ENCODE results near the gene GPR150.

The GPR150 gene

GRCh38 chr5:95615164-95615467 lies 4.8 kb upstream of the GPR150 start:
- DNase-seq = no peak
- Mint-ChIP-seq H3K27ac (no peak overlapping the region), H3K4me1 (peaks cover 6 to 23% of the 10 kb centered on the region in 2 donors), H3K27me3 (peaks cover 0 to 9% of the 10 kb centered on the region in 2 donors), H3K9me3 (peaks cover 7 to 8% of the 10 kb centered on the region in 2 donors), H3K36me3 (peaks cover 13 to 15% of the 10 kb centered on the region in 2 donors), H3K4me3 (no peak overlapping the region)
- ATAC-seq (replicated peaks) = peak; percentile 50 to 57

GRCh38 chr5:95617057-95617456 lies 2.8 kb upstream of the GPR150 start:
- ATAC-seq (replicated peaks) = no peak
- no peak for DNase-seq
- no peak overlapping the region for H3K4me3 Mint-ChIP-seq
- peaks cover 10 to 33% of the 10 kb centered on the region in 2 donors for H3K4me1 Mint-ChIP-seq
- H3K36me3 Mint-ChIP-seq = peaks cover 13 to 15% of the 10 kb centered on the region in 2 donors
- peaks cover 7 to 8% of the 10 kb centered on the region in 2 donors for H3K9me3 Mint-ChIP-seq
- no peak overlapping the region for H3K27ac Mint-ChIP-seq
- peaks cover 0 to 9% of the 10 kb centered on the region in 2 donors for H3K27me3 Mint-ChIP-seq

GRCh38 chr5:95619096-95619495 lies 791 bp upstream of the GPR150 start:
- Mint-ChIP-seq H3K4me1 (peaks cover 16 to 35% of the 10 kb centered on the region in 2 donors), H3K9me3 (peaks cover 0 to 2% of the 10 kb centered on the region in 2 donors), H3K27ac (no peak overlapping the region), H3K27me3 (peaks cover 0 to 9% of the 10 kb centered on the region in 2 donors), H3K36me3 (no peaks in the 10 kb centered on the region), H3K4me3 (peak overlapping the region in 1 of 2 donors; percentile 80)
- no peak for ATAC-seq (replicated peaks)
- DNase-seq = no peak

GRCh38 chr5:95619514-95620029 lies 315 bp upstream of the GPR150 start:
- ATAC-seq (replicated peaks) (peak in 1 of 2 donors; percentile 12), DNase-seq (no peak)
- Mint-ChIP-seq H3K36me3 (no peaks in the 10 kb centered on the region), H3K4me1 (peaks cover 16 to 35% of the 10 kb centered on the region in 2 donors), H3K4me3 (peak overlapping the region; percentile 80), H3K27ac (peak overlapping the region; percentile 0), H3K27me3 (peaks cover 0 to 9% of the 10 kb centered on the region in 2 donors), H3K9me3 (peaks cover 0 to 2% of the 10 kb centered on the region in 2 donors)

GRCh38 chr5:95620870-95621838 lies 1.3 kb downstream of the GPR150 start:
- Mint-ChIP-seq H3K4me1 (peaks cover 13 to 27% of the 10 kb centered on the region in 2 donors), H3K9me3 (no peaks in the 10 kb centered on the region), H3K4me3 (peak overlapping the region; percentile 69 to 82), H3K27me3 (peaks cover 0 to 9% of the 10 kb centered on the region in 2 donors), H3K36me3 (no peaks in the 10 kb centered on the region), H3K27ac (peak overlapping the region; percentile 60)
- peak; percentile 50 to 51 for ATAC-seq (replicated peaks)
- DNase-seq = peak; percentile 33

- DNase-seq (no peak), ATAC-seq (replicated peaks) (no peak)
- Mint-ChIP-seq H3K4me1 (peaks cover 13 to 27% of the 10 kb centered on the region in 2 donors), H3K4me3 (peak overlapping the region; percentile 69 to 82), H3K27me3 (peaks cover 0 to 9% of the 10 kb centered on the region in 2 donors), H3K27ac (peak overlapping the region; percentile 60), H3K9me3 (no peaks in the 10 kb centered on the region), H3K36me3 (no peaks in the 10 kb centered on the region)
These were observed 2.1 kb downstream of the GPR150 start for GRCh38 chr5:95621839-95622629.

GRCh38 chr5:95623706-95624105 lies 3.8 kb downstream of the GPR150 start:
- no peak for DNase-seq
- Mint-ChIP-seq H3K27ac (no peak overlapping the region), H3K36me3 (no peaks in the 10 kb centered on the region), H3K27me3 (peaks cover 0 to 2% of the 10 kb centered on the region in 2 donors), H3K9me3 (no peaks in the 10 kb centered on the region), H3K4me1 (peaks cover 13 to 27% of the 10 kb centered on the region in 2 donors), H3K4me3 (no peak overlapping the region)
- ATAC-seq (replicated peaks) = no peak

GRCh38 chr5:95624368-95624767 lies 4.5 kb downstream of the GPR150 start:
- Mint-ChIP-seq H3K4me1 (peaks cover 13 to 24% of the 10 kb centered on the region in 2 donors), H3K9me3 (no peaks in the 10 kb centered on the region), H3K4me3 (no peak overlapping the region), H3K27ac (no peak overlapping the region), H3K27me3 (no peaks in the 10 kb centered on the region), H3K36me3 (no peaks in the 10 kb centered on the region)
- no peak for DNase-seq
- no peak for ATAC-seq (replicated peaks)

- H3K36me3 Mint-ChIP-seq = no peaks in the 10 kb centered on the region
- peaks cover 0 to 2% of the 10 kb centered on the region in 2 donors for H3K9me3 Mint-ChIP-seq
- H3K27ac Mint-ChIP-seq = no peak overlapping the region
- peaks cover 9 to 14% of the 10 kb centered on the region in 2 donors for H3K4me1 Mint-ChIP-seq
- no peak overlapping the region for H3K4me3 Mint-ChIP-seq
- H3K27me3 Mint-ChIP-seq = no peaks in the 10 kb centered on the region
- DNase-seq = no peak
- ATAC-seq (replicated peaks) = no peak
These were observed 6.8 kb downstream of the GPR150 start for GRCh38 chr5:95626701-95627100.

- Mint-ChIP-seq H3K27ac (no peak overlapping the region), H3K9me3 (peaks cover 5 to 8% of the 10 kb centered on the region in 2 donors), H3K4me3 (no peak overlapping the region), H3K36me3 (peaks cover 4 to 5% of the 10 kb centered on the region in 2 donors), H3K27me3 (no peaks in the 10 kb centered on the region), H3K4me1 (peaks cover 9 to 12% of the 10 kb centered on the region in 2 donors)
- DNase-seq (no peak), ATAC-seq (replicated peaks) (no peak)
These were observed 8.3 kb downstream of the GPR150 start for GRCh38 chr5:95627971-95628810.

- Mint-ChIP-seq H3K36me3 (peaks cover 4 to 5% of the 10 kb centered on the region in 2 donors), H3K27me3 (no peaks in the 10 kb centered on the region), H3K4me1 (peaks cover 9 to 18% of the 10 kb centered on the region in 2 donors), H3K4me3 (no peak overlapping the region), H3K9me3 (peaks cover 5 to 10% of the 10 kb centered on the region in 2 donors), H3K27ac (no peak overlapping the region)
- DNase-seq (no peak), ATAC-seq (replicated peaks) (no peak)
These were observed 9.0 kb downstream of the GPR150 start for GRCh38 chr5:95628933-95629332.

- H3K36me3 Mint-ChIP-seq = peaks cover 4 to 5% of the 10 kb centered on the region in 2 donors
- H3K27ac Mint-ChIP-seq = no peak overlapping the region
- peaks cover 5 to 10% of the 10 kb centered on the region in 2 donors for H3K9me3 Mint-ChIP-seq
- no peak for ATAC-seq (replicated peaks)
- no peak overlapping the region for H3K4me3 Mint-ChIP-seq
- no peak for DNase-seq
- no peaks in the 10 kb centered on the region for H3K27me3 Mint-ChIP-seq
- peaks cover 9 to 18% of the 10 kb centered on the region in 2 donors for H3K4me1 Mint-ChIP-seq
These were observed 10.6 kb downstream of the GPR150 start for GRCh38 chr5:95630394-95630917.

- H3K4me3 Mint-ChIP-seq = no peak overlapping the region
- no peak for DNase-seq
These were observed 11.5 kb downstream of the GPR150 start for GRCh38 chr5:95631255-95631958.

More at GRCh38 chr5:95631255-95631958, 11.5 kb downstream of the GPR150 start:
- no peaks in the 10 kb centered on the region for H3K27me3 Mint-ChIP-seq
- H3K9me3 Mint-ChIP-seq = peaks cover 5 to 10% of the 10 kb centered on the region in 2 donors
- no peak overlapping the region for H3K27ac Mint-ChIP-seq
- peak in 1 of 2 donors; percentile 7 for ATAC-seq (replicated peaks)
- peaks cover 4 to 5% of the 10 kb centered on the region in 2 donors for H3K36me3 Mint-ChIP-seq
- H3K4me1 Mint-ChIP-seq = peaks cover 9 to 18% of the 10 kb centered on the region in 2 donors

All from stimulated activated naive B cell treated with anti-CD40 and anti-IgM and Interleukin-4, amounts not matched to agents 10 μg/mL and 1 μg/mL and 100 μg/mL, for 72 hours (primary cell).